Karpas-422 (cell line): Measurements from ENCODE around the gene HOXC11. TPM values are rescaled to one million over a fixed set of nuclear protein-coding genes. Genes with fewer than 3 reads are reported as not detected.

Experiments used
- DNase-seq: peaks from one replicate; pipeline ENCODE4 v3.0.0-alpha.2; 2015
- H2AFZ ChIP-seq: fragments of 200-600 bp; sonication (generic); 2 replicates; pipeline ENCODE4 v1.6.1; 2014; ENCODE audit warnings: antibody characterized with exemption, low read length, mixed read lengths
- H3K27ac ChIP-seq: fragments of 200-600 bp; sonication (generic); 2 replicates; pipeline ENCODE4 v1.5.1; 2014; ENCODE audit warnings: mild to moderate bottlenecking, low read length, moderate library complexity
- H3K27me3 ChIP-seq: fragments of 200-600 bp; sonication (generic); 2 replicates; pipeline ENCODE4 v1.6.1; 2014; ENCODE audit warnings: low read length, mixed read lengths
- H3K36me3 ChIP-seq: fragments of 200-600 bp; sonication (generic); 2 replicates; pipeline ENCODE4 v1.6.1; 2014; ENCODE audit warnings: low read length, mixed read lengths; ENCODE audit not compliant: insufficient read depth
- H3K4me1 ChIP-seq: fragments of 200-600 bp; sonication (generic); 2 replicates; pipeline ENCODE4 v1.6.1; 2014; ENCODE audit warnings: mild to moderate bottlenecking, low read length, mixed read lengths
- H3K4me2 ChIP-seq: fragments of 200-600 bp; sonication (generic); 2 replicates; pipeline ENCODE4 v1.6.1; 2014; ENCODE audit warnings: low read length, low read depth, mild to moderate bottlenecking; ENCODE audit not compliant: poor library complexity, severe bottlenecking
- H3K4me3 ChIP-seq: fragments of 200-600 bp; sonication (generic); 2 replicates; pipeline ENCODE4 v1.5.1; 2014; ENCODE audit warnings: mild to moderate bottlenecking, antibody characterized with exemption, low read length, mixed read lengths
- H3K79me2 ChIP-seq: fragments of 200-600 bp; sonication (generic); 2 replicates; pipeline ENCODE4 v1.6.1; 2014; ENCODE audit warnings: mild to moderate bottlenecking, low read length, mixed read lengths
- H3K9ac ChIP-seq: fragments of 200-600 bp; sonication (generic); 2 replicates; pipeline ENCODE4 v1.6.0; 2014; ENCODE audit warnings: low read length
- H3K9me2 ChIP-seq: fragments of 200-600 bp; sonication (generic), shearing (Covaris generic); replicated peaks from 2 replicates; pipeline ENCODE4 v1.6.0; 2014; ENCODE audit warnings: mild to moderate bottlenecking, low read length, moderate library complexity; ENCODE audit not compliant: insufficient read depth
- H3K9me3 ChIP-seq: fragments of 300-700, 200-600 bp; sonication (generic); 2 replicates; pipeline ENCODE4 v1.6.1; 2014; ENCODE audit warnings: low read length, mixed read lengths
- H4K20me1 ChIP-seq: fragments of 200-600 bp; sonication (generic); 2 replicates; pipeline ENCODE4 v1.6.1; 2014; ENCODE audit warnings: mild to moderate bottlenecking, antibody characterized with exemption, low read length, low read depth; ENCODE audit not compliant: insufficient read depth
- total RNA-seq: library from RNA; depleted of rRNA; stranded (reverse); fragments of >200 nt; shearing (Covaris generic); gene quantifications from 2 replicates; pipeline ENCODE4 v1.2.3, GENCODE V29; 2014; ENCODE audit warnings: low replicate concordance

HOXC11 gene
- total RNA-seq, 1 experiment from 2014 or later, result not detected

- Histone ChIP-seq H3K9me3 (no peaks in the 10 kb centered on the region), H3K27ac (no peak overlapping the region), H3K27me3 (no peaks in the 10 kb centered on the region), H3K4me1 (peaks cover 25% of the 10 kb centered on the region), H4K20me1 (no peaks in the 10 kb centered on the region), H3K36me3 (no peaks in the 10 kb centered on the region), H3K4me3 (no peak overlapping the region), H3K9ac (no peak overlapping the region), H3K9me2 (no peaks in the 10 kb centered on the region), H2AFZ (no peak overlapping the region), H3K4me2 (no peak overlapping the region), H3K79me2 (no peaks in the 10 kb centered on the region)
- DNase-seq, result no peak
These were observed 47.9 kb downstream of the HOXC11 start for GRCh38 chr12:54020591-54021405.

- no peaks in the 10 kb centered on the region for H4K20me1 ChIP-seq
- DNase-seq, result no peak
- H3K27me3 ChIP-seq, result peaks cover 2% of the 10 kb centered on the region; the same call in 1 of the 2 replicates
- no peaks in the 10 kb centered on the region for H3K9me3 ChIP-seq
- no peak overlapping the region for H3K9ac ChIP-seq
- H3K79me2 ChIP-seq, result no peaks in the 10 kb centered on the region
- no peaks in the 10 kb centered on the region for H3K9me2 ChIP-seq
- no peak overlapping the region; the same call in 1 of the 2 replicates for H2AFZ ChIP-seq
- H3K27ac ChIP-seq, result no peak overlapping the region
- no peaks in the 10 kb centered on the region for H3K36me3 ChIP-seq
- no peak overlapping the region for H3K4me3 ChIP-seq
- H3K4me1 ChIP-seq, result peaks cover 32% of the 10 kb centered on the region
- H3K4me2 ChIP-seq, result no peak overlapping the region
These were observed 48.6 kb downstream of the HOXC11 start for GRCh38 chr12:54021432-54022013.

- peaks cover 26% of the 10 kb centered on the region for H3K4me1 ChIP-seq
- H3K4me2 ChIP-seq, result no peak overlapping the region
- H3K27ac ChIP-seq, result no peak overlapping the region
- H3K9me2 ChIP-seq, result no peaks in the 10 kb centered on the region
- H3K79me2 ChIP-seq, result no peaks in the 10 kb centered on the region
- H3K4me3 ChIP-seq, result no peak overlapping the region
- H2AFZ ChIP-seq, result no peak overlapping the region
- peaks cover 2% of the 10 kb centered on the region; the same call in 1 of the 2 replicates for H3K27me3 ChIP-seq
- no peak overlapping the region for H3K9ac ChIP-seq
- no peaks in the 10 kb centered on the region for H3K36me3 ChIP-seq
- DNase-seq, result no peak
- H3K9me3 ChIP-seq, result no peaks in the 10 kb centered on the region
- no peaks in the 10 kb centered on the region for H4K20me1 ChIP-seq
These were observed 50.3 kb downstream of the HOXC11 start for GRCh38 chr12:54022960-54023884.

GRCh38 chr12:54024127-54024526, 51.2 kb downstream of the HOXC11 start:
- H3K4me3 ChIP-seq, result no peak overlapping the region
- no peak overlapping the region for H2AFZ ChIP-seq
- H3K9ac ChIP-seq, result no peak overlapping the region
- H3K9me3 ChIP-seq, result no peaks in the 10 kb centered on the region
- no peaks in the 10 kb centered on the region for H3K9me2 ChIP-seq
- H3K4me1 ChIP-seq, result peaks cover 20% of the 10 kb centered on the region
- no peaks in the 10 kb centered on the region for H4K20me1 ChIP-seq
- no peaks in the 10 kb centered on the region for H3K79me2 ChIP-seq
- no peak overlapping the region for H3K27ac ChIP-seq
- no peak for DNase-seq
- peaks cover 2% of the 10 kb centered on the region; the same call in 1 of the 2 replicates for H3K27me3 ChIP-seq
- no peaks in the 10 kb centered on the region for H3K36me3 ChIP-seq
- H3K4me2 ChIP-seq, result no peak overlapping the region

- no peak overlapping the region for H3K4me2 ChIP-seq
- H3K27me3 ChIP-seq, result peaks cover 2% of the 10 kb centered on the region; the same call in 1 of the 2 replicates
- no peaks in the 10 kb centered on the region for H3K36me3 ChIP-seq
- no peak overlapping the region for H3K27ac ChIP-seq
- no peak for DNase-seq
- no peaks in the 10 kb centered on the region for H3K9me3 ChIP-seq
- H3K79me2 ChIP-seq, result no peaks in the 10 kb centered on the region
- H4K20me1 ChIP-seq, result no peaks in the 10 kb centered on the region
- H3K4me3 ChIP-seq, result no peak overlapping the region
- H3K9ac ChIP-seq, result no peak overlapping the region
- peaks cover 20% of the 10 kb centered on the region for H3K4me1 ChIP-seq
- no peaks in the 10 kb centered on the region for H3K9me2 ChIP-seq
- no peak overlapping the region for H2AFZ ChIP-seq
These were observed 51.8 kb downstream of the HOXC11 start for GRCh38 chr12:54024581-54025305.

GRCh38 chr12:54025499-54026405, 52.8 kb downstream of the HOXC11 start:
- Histone ChIP-seq H3K4me2 (peak overlapping the region; percentile 17), H3K4me1 (peaks cover 20% of the 10 kb centered on the region), H3K27me3 (peaks cover 2% of the 10 kb centered on the region; the same call in 1 of the 2 replicates), H3K9me3 (no peaks in the 10 kb centered on the region), H3K79me2 (no peaks in the 10 kb centered on the region), H3K9me2 (no peaks in the 10 kb centered on the region), H3K36me3 (no peaks in the 10 kb centered on the region), H3K27ac (no peak overlapping the region), H4K20me1 (no peaks in the 10 kb centered on the region), H3K4me3 (no peak overlapping the region), H2AFZ (peak overlapping the region; percentile 67; the same call in 1 of the 2 replicates), H3K9ac (peak overlapping the region; percentile 45)
- DNase-seq, result no peak
